CD4-positive, alpha-beta T cell (primary cell): Measurements from ENCODE around the gene PPP2R5C. TPM values are rescaled to one million over a fixed set of nuclear protein-coding genes. Genes with fewer than 3 reads are reported as not detected.
A peak's percentile ranks its signal among the peaks of the same experiment; 100 is the strongest.

ENCODE experiments used
- ATAC-seq: fragments of 200-7000 bp; cut with Tn5 transposase; one replicate; pipeline ENCODE4 v1.10.0; 2022; ENCODE audit warnings: mild to moderate bottlenecking; ENCODE audit not compliant: poor library complexity
- CTCF ChIA-PET: fragments of 350-600 bp; sonication (Branson Sonifier 250); formaldehyde crosslinking; loops from one replicate; lab custom pipeline; 2021; ENCODE audit warnings: antibody characterized with exemption, inconsistent platforms; lab: Charles Lee
- POLR2A ChIA-PET: fragments of 350-600 bp; sonication (Branson Sonifier 250); formaldehyde crosslinking; loops from one replicate; lab custom pipeline; 2021; ENCODE audit warnings: antibody characterized with exemption, inconsistent platforms; lab: Charles Lee
- DNase-seq, 14 experiments: peaks; one replicate each; pipeline ENCODE4 v3.0.0-alpha.2; 2013 to 2020; ENCODE audit warnings: mixed read lengths in 2 of 14
- H3K27ac ChIP-seq, 2 donors: one replicate each; pipeline versions ENCODE4 v1.5.1 to v1.7.0; 2013; ENCODE audit warnings: low read length in 2 of 2, low read depth in 1 of 2, mild to moderate bottlenecking in 1 of 2
- H3K27me3 ChIP-seq, 2 experiments: 1 replicate in 1 of 2; 2 replicates in 1 of 2; pipeline versions ENCODE4 v1.6.1 to v1.7.0; 2013; ENCODE audit warnings: low read length in 2 of 2, control low read depth in 1 of 2, mild to moderate bottlenecking in 1 of 2, moderate library complexity in 1 of 2; ENCODE audit not compliant: insufficient read depth in 2 of 2, control insufficient read depth in 1 of 2
- H3K36me3 ChIP-seq: one replicate; pipeline ENCODE4 v1.6.1; 2013; ENCODE audit warnings: low read length, control low read depth; ENCODE audit not compliant: insufficient read depth
- H3K4me1 ChIP-seq: one replicate; pipeline ENCODE4 v1.6.1; 2013; ENCODE audit warnings: low read length, control low read depth; ENCODE audit not compliant: insufficient read depth
- H3K4me3 ChIP-seq: one replicate; pipeline ENCODE4 v1.5.1; 2013; ENCODE audit warnings: mild to moderate bottlenecking, low read length, moderate library complexity
- H3K9me3 ChIP-seq, 2 experiments: 1 replicate in 1 of 2; 2 replicates in 1 of 2; pipeline versions ENCODE4 v1.6.1 to v1.7.0; 2013; ENCODE audit warnings: low read length in 2 of 2, mild to moderate bottlenecking in 2 of 2, control low read depth in 1 of 2, moderate library complexity in 1 of 2; ENCODE audit not compliant: control insufficient read depth in 1 of 2, insufficient read depth in 1 of 2
- H3K27ac Mint-ChIP-seq: one replicate; pipeline ENCODE4 v1.8.0; 2020; ENCODE audit warnings: mixed read lengths
- H3K27me3 Mint-ChIP-seq: one replicate; pipeline ENCODE4 v1.8.0; 2021; ENCODE audit warnings: mixed read lengths
- H3K36me3 Mint-ChIP-seq: one replicate; pipeline ENCODE4 v1.8.0; 2021; ENCODE audit warnings: low read depth, mixed read lengths
- H3K4me1 Mint-ChIP-seq: one replicate; pipeline ENCODE4 v1.8.0; 2021; ENCODE audit warnings: low read depth, mixed read lengths
- H3K4me3 Mint-ChIP-seq: one replicate; pipeline ENCODE4 v1.8.0; 2020; ENCODE audit warnings: mild to moderate bottlenecking, mixed read lengths
- H3K9me3 Mint-ChIP-seq: one replicate; pipeline ENCODE4 v1.8.0; 2020; ENCODE audit warnings: mixed read lengths
- intact Hi-C, 2 experiments: fragments of 100-400 bp; cut with DNase I in 1 of 2; cut with micrococcal nuclease in 1 of 2; formaldehyde crosslinking; loops; one replicate each; pipeline versions ENCODE4 v1.15.1 to v1.9.0; 2023 to 2025; cut with DNase I, micrococcal nuclease
- total RNA-seq, 174 experiments: library from RNA in 2 of 174; stranded (reverse) in 2 of 174; gene quantifications; one replicate each; pipeline ENCODE4 v1.2.3 and lab custom pipeline; 2021 to 2026
- TF ChIP-seq, protein P1 (sequence below): fragments of 200-600 bp; IDR thresholded peaks from one replicate; pipeline ENCODE4 v1.8.0; 2022; ENCODE audit warnings: antibody characterized with exemption, mild to moderate bottlenecking

Gene PPP2R5C
- total RNA-seq, 2 experiments from 2014 or later = 463 to 487 TPM

DNA sequence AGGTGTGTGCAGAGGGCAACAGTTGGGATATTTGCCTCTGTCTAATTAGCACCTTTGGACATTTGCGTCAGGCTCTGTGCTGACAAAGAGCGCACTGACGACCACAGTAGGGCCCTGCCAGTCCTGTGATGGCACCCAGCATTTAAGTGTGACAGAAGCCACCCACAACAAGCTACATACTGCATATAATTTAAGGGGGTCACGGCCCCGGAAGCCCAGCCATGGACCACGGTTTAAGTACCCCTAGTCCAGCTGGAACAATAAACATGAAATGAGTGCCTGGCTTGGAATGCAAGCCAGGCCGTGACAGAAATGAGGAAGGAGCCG, 186.0 kb downstream of the PPP2R5C start:
- intact Hi-C loops = no loop called here
- TF ChIP-seq, protein P1, sequence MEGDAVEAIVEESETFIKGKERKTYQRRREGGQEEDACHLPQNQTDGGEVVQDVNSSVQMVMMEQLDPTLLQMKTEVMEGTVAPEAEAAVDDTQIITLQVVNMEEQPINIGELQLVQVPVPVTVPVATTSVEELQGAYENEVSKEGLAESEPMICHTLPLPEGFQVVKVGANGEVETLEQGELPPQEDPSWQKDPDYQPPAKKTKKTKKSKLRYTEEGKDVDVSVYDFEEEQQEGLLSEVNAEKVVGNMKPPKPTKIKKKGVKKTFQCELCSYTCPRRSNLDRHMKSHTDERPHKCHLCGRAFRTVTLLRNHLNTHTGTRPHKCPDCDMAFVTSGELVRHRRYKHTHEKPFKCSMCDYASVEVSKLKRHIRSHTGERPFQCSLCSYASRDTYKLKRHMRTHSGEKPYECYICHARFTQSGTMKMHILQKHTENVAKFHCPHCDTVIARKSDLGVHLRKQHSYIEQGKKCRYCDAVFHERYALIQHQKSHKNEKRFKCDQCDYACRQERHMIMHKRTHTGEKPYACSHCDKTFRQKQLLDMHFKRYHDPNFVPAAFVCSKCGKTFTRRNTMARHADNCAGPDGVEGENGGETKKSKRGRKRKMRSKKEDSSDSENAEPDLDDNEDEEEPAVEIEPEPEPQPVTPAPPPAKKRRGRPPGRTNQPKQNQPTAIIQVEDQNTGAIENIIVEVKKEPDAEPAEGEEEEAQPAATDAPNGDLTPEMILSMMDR = no peak
- peak overlapping the region; percentile 87 to 93 for H3K27ac ChIP-seq
- no peaks in the 10 kb centered on the region for H3K9me3 Mint-ChIP-seq
- peak overlapping the region; percentile 99 for H3K27ac Mint-ChIP-seq
- DNase-seq (peak in 5 of 14 experiments; percentile 12 to 70 (median 28)), ATAC-seq (peak; percentile 9)
- peaks cover 23% of the 10 kb centered on the region for H3K4me1 ChIP-seq
- no peaks in the 10 kb centered on the region for H3K9me3 ChIP-seq
- H3K4me3 Mint-ChIP-seq = peak overlapping the region; percentile 94
- H3K36me3 Mint-ChIP-seq = peaks cover 11% of the 10 kb centered on the region
- peaks cover 11 to 22% of the 10 kb centered on the region in 2 experiments for H3K27me3 ChIP-seq
- no peaks in the 10 kb centered on the region for H3K36me3 ChIP-seq
- H3K4me3 ChIP-seq = peak overlapping the region; percentile 78
- H3K4me1 Mint-ChIP-seq = peaks cover 18% of the 10 kb centered on the region
- H3K27me3 Mint-ChIP-seq = peaks cover 35% of the 10 kb centered on the region
- CTCF ChIA-PET = interaction anchor here (1.2 to 1.7 kb wide), 2 partner anchors 177 to 240 kb away, joined by 3 to 4 read pairs; no protein-coding TSS in a partner anchor
- POLR2A ChIA-PET = interaction anchor here (1.1 to 1.8 kb wide), 4 partner anchors 17 to 241 kb away, joined by 3 to 13 read pairs (median 8); partner anchors contain the start of gene DYNC1H1

DNA sequence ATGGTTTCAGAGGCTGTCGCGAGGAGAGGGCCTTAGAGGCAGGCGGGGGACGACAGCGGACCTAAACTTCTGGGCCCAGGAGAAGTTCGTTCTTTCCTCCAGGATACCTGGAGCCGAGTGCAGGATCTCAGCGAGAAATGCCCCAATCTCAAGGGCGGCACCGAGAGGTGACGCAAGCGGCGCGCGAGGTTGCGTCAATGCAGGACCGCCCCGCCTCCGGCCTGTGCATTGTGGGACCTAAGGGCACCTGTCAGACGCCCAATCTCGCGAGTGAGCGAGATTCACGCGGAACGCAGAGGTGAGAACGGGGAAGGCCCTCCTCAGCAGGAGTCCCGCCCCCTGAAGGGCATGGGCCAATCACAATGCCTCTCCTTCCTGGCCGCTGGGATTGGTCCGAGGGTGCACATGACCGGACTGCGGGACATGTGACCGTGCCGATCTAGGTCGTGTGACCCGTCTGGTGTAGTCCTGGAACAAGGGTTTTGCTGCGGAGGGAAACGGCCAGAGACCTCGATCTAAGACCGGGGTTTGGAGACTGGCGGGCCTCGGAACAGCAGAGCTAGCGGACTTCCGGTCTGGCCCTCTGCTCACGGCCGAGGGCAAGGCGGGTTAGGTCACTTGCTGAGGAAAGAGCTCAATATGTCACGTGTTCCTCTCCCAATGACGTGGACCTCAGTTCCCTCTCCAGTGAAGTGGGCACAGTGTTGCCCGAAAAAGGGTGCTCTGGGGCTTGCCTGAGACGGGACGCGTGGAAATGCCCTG, 186.6 kb downstream of the PPP2R5C start:
- H3K9me3 Mint-ChIP-seq = no peaks in the 10 kb centered on the region
- peaks cover 31% of the 10 kb centered on the region for H3K27me3 Mint-ChIP-seq
- peaks cover 11% of the 10 kb centered on the region for H3K36me3 Mint-ChIP-seq
- ChIA-PET CTCF (interaction anchor here (1.2 to 1.7 kb wide), 2 partner anchors 177 to 241 kb away, joined by 3 to 4 read pairs; no protein-coding TSS in a partner anchor), POLR2A (interaction anchor here (0.6 to 1.8 kb wide), 14 partner anchors 10 to 1386 kb away, joined by 3 to 13 read pairs (median 4); partner anchors contain the start of genes DYNC1H1, EIF5 and HSP90AA1)
- Histone ChIP-seq H3K4me3 (peak overlapping the region; percentile 78), H3K27me3 (peaks cover 8 to 22% of the 10 kb centered on the region in 2 experiments), H3K9me3 (no peaks in the 10 kb centered on the region), H3K27ac (peak overlapping the region; percentile 87 to 93), H3K4me1 (peaks cover 23% of the 10 kb centered on the region), H3K36me3 (no peaks in the 10 kb centered on the region)
- peak overlapping the region; percentile 94 for H3K4me3 Mint-ChIP-seq
- peaks cover 18% of the 10 kb centered on the region for H3K4me1 Mint-ChIP-seq
- DNase-seq (peak; percentile 98 to 100 (median 99)), ATAC-seq (peak; percentile 96)
- peak overlapping the region; percentile 99 for H3K27ac Mint-ChIP-seq
- TF ChIP-seq, protein P1 = no peak
- intact Hi-C loops = loop anchor here (1.0 to 2.0 kb wide), 6 partner anchors 17 to 241 kb away; partner anchors contain the start of genes PPP2R5C (in 1 of the 2) and WDR20 (in 1 of the 2)

DNA sequence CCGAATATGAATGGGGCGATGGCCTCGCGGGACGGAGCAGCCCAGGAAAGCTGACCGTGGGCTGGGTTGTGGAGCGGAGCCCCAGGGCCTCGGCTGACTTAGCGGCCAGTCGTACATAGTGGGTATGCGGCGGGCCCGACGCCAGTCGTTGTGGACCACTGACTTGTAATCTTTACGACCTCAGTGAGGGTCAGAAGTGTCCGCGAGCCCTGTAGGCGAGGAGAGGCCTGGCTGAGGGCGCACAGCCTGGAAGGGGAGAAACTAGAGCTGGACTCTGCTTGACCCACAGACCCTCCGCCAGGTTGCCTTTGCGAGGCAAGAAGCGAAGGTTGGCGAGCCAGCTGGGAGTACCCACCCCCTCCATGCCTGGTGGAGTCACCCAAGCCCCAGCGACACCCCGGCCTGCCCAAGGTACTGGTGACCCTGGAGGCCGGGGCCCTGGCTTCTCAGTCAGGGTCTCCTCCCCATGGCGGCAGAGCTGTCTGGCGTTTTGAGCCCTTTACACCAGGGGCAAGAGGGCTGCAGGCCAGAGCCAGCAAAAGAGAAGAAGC, 187.2 kb downstream of the PPP2R5C start:
- peaks cover 5 to 19% of the 10 kb centered on the region in 2 experiments for H3K27me3 ChIP-seq
- TF ChIP-seq, protein P1 = no peak
- Mint-ChIP-seq H3K36me3 (peaks cover 11% of the 10 kb centered on the region), H3K9me3 (no peaks in the 10 kb centered on the region), H3K27ac (peak overlapping the region; percentile 99), H3K27me3 (peaks cover 25% of the 10 kb centered on the region), H3K4me3 (peak overlapping the region; percentile 94), H3K4me1 (peaks cover 18% of the 10 kb centered on the region)
- no peaks in the 10 kb centered on the region for H3K36me3 ChIP-seq
- no peak for ATAC-seq
- H3K9me3 ChIP-seq = no peaks in the 10 kb centered on the region
- intact Hi-C loops = loop anchor here (1.0 to 2.0 kb wide), 6 partner anchors 17 to 242 kb away; partner anchors contain the start of genes PPP2R5C (in 1 of the 2) and WDR20 (in 1 of the 2)
- H3K4me1 ChIP-seq = peaks cover 23% of the 10 kb centered on the region
- ChIA-PET POLR2A (interaction anchor here (0.6 to 1.8 kb wide), 12 partner anchors 10 to 1385 kb away, joined by 3 to 13 read pairs (median 4); partner anchors contain the start of genes DYNC1H1, EIF5 and HSP90AA1), CTCF (interaction anchor here (1.7 kb wide), 1 partner anchor 178 kb away, joined by 4 read pairs; no protein-coding TSS in a partner anchor)
- DNase-seq = peak in 1 of 14 experiments; percentile 19
- peak overlapping the region; percentile 78 for H3K4me3 ChIP-seq
- peak overlapping the region; percentile 87 to 93 for H3K27ac ChIP-seq
